ENCODE data around the gene FN1.
A peak's percentile ranks its signal among the peaks of the same experiment; 100 is the strongest.

Gene FN1

GRCh38 chr2:215430528-215431187 lies 5.2 kb downstream of the FN1 start:
- H3K27ac ChIP-seq (ENCODE audit: poor library complexity, severe bottlenecking): peak overlapping the region; percentile 97
- no peak for TF ChIP-seq CTCF (IDR thresholded peaks at IDR 0.05; ENCODE audit: poor library complexity, severe bottlenecking)
- peaks cover 28% of the 10 kb centered on the region for H3K4me1 ChIP-seq (ENCODE audit: insufficient read depth, poor library complexity, severe bottlenecking)
- no peak overlapping the region for H3K4me3 ChIP-seq (ENCODE audit: severe bottlenecking)
- DNase-seq (ENCODE audit: low spot score) (no peak), ATAC-seq (ENCODE audit: low read depth) (peak; percentile 20)
- H3K36me3 ChIP-seq (ENCODE audit: low read depth): peaks cover 92% of the 10 kb centered on the region
- no peaks in the 10 kb centered on the region for H3K9me3 ChIP-seq (ENCODE audit: severe bottlenecking)
- H3K27me3 ChIP-seq (ENCODE audit: insufficient read depth, poor library complexity, severe bottlenecking): no peaks in the 10 kb centered on the region

- Histone ChIP-seq H3K9me3 (ENCODE audit: severe bottlenecking) (no peaks in the 10 kb centered on the region), H3K36me3 (ENCODE audit: low read depth) (peaks cover 98% of the 10 kb centered on the region), H3K27ac (ENCODE audit: poor library complexity, severe bottlenecking) (peak overlapping the region; percentile 97), H3K27me3 (ENCODE audit: insufficient read depth, poor library complexity, severe bottlenecking) (no peaks in the 10 kb centered on the region), H3K4me3 (ENCODE audit: severe bottlenecking) (no peak overlapping the region), H3K4me1 (ENCODE audit: insufficient read depth, poor library complexity, severe bottlenecking) (peaks cover 26% of the 10 kb centered on the region)
- DNase-seq (ENCODE audit: low spot score): no peak
- TF ChIP-seq CTCF (IDR thresholded peaks at IDR 0.05; ENCODE audit: poor library complexity, severe bottlenecking): no peak
- ATAC-seq (ENCODE audit: low read depth): no peak
Measured at GRCh38 chr2:215429424-215429823, 6.4 kb downstream of the FN1 start.

- ATAC-seq (ENCODE audit: low read depth) (no peak), DNase-seq (ENCODE audit: low spot score) (no peak)
- Histone ChIP-seq H3K27me3 (ENCODE audit: insufficient read depth, poor library complexity, severe bottlenecking) (no peaks in the 10 kb centered on the region), H3K27ac (ENCODE audit: poor library complexity, severe bottlenecking) (peak overlapping the region; percentile 97), H3K9me3 (ENCODE audit: severe bottlenecking) (no peaks in the 10 kb centered on the region), H3K4me1 (ENCODE audit: insufficient read depth, poor library complexity, severe bottlenecking) (peaks cover 20% of the 10 kb centered on the region), H3K36me3 (ENCODE audit: low read depth) (peaks cover 98% of the 10 kb centered on the region), H3K4me3 (ENCODE audit: severe bottlenecking) (no peak overlapping the region)
- TF ChIP-seq CTCF (IDR thresholded peaks at IDR 0.05; ENCODE audit: poor library complexity, severe bottlenecking): no peak
Measured at GRCh38 chr2:215428060-215428910, 7.6 kb downstream of the FN1 start.

GRCh38 chr2:215427585-215427984 lies 8.3 kb downstream of the FN1 start:
- no peak for ATAC-seq (ENCODE audit: low read depth)
- H3K4me3 ChIP-seq (ENCODE audit: severe bottlenecking): no peak overlapping the region
- no peaks in the 10 kb centered on the region for H3K27me3 ChIP-seq (ENCODE audit: insufficient read depth, poor library complexity, severe bottlenecking)
- no peak for TF ChIP-seq CTCF (IDR thresholded peaks at IDR 0.05; ENCODE audit: poor library complexity, severe bottlenecking)
- H3K4me1 ChIP-seq (ENCODE audit: insufficient read depth, poor library complexity, severe bottlenecking): peaks cover 13% of the 10 kb centered on the region
- DNase-seq (ENCODE audit: low spot score): no peak
- no peak overlapping the region for H3K27ac ChIP-seq (ENCODE audit: poor library complexity, severe bottlenecking)
- H3K36me3 ChIP-seq (ENCODE audit: low read depth): peaks cover 98% of the 10 kb centered on the region
- no peaks in the 10 kb centered on the region for H3K9me3 ChIP-seq (ENCODE audit: severe bottlenecking)
